Measurements from ENCODE around the gene TAP1. TPM values are rescaled to one million over a fixed set of nuclear protein-coding genes. Genes with fewer than 3 reads are reported as not detected.

Gene TAP1
- total RNA-seq, 4 donors from 2014 or later: 30.5 to 128 (median 55.6) TPM

GRCh38 chr6:32860674-32861073, 7.2 kb upstream of the TAP1 start:
- TF ChIP-seq CTCF (IDR thresholded peaks at IDR 0.05): no peak
- no peak for DNase-seq (ENCODE audit: low spot score)
- ATAC-seq (ENCODE audit: low FRiP score): no peak

DNA sequence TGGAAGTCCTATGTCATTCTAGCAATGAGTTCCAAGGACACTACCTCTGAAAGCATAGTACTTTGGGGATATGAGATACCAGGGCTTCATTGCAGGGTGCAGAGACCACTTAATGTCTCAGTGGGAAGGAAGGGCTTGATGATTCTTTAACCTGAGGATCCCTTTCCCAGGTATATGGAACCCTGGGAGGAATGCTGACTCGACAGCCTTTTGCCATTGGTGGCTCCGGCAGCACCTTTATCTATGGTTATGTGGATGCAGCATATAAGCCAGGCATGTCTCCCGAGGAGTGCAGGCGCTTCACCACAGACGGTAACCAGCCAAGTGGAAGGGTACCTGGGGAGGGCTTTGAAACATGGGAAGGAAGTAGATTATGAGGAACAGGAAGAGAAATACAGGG, 4.7 kb upstream of the TAP1 start:
- DNase-seq (ENCODE audit: low spot score): no peak
- ATAC-seq (ENCODE audit: low FRiP score): no peak
- no peak for TF ChIP-seq CTCF (IDR thresholded peaks at IDR 0.05)

- no peak for ATAC-seq (ENCODE audit: low FRiP score)
- no peak for TF ChIP-seq CTCF (IDR thresholded peaks at IDR 0.05)
These were observed 3.8 kb upstream of the TAP1 start for GRCh38 chr6:32857156-32857891.

DNA sequence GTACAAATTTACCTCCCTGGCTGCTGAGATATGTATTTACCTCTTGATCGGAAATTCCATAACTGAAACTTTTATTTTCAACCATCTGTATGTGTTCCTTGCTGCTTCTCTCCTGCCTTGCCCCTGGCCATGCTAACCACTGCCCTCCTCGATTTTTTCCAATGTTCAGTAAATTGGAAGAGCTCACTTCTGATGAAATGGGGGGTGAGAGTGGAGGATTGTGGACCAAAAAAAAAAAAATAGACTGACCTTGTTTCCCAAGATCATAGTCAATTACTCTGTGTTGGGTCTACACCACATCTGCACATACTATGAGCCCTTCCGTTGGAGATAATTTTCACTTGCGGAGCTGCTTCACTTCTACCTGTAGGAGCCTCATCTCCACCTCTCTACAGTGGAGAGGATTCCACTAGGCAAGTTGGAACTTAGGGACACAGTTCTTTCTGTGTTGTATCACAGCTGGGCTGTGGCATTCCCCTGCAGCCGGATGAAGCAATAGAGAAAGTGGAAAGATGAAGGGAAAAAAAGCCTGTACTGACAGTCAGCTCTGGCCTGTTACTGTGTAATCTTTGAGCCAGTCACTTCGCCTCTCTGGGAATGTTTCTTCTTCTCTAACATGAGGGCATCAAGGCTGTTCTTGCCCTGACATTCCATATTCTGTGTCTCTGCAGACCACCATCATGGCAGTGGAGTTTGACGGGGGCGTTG, 2.1 kb upstream of the TAP1 start:
- DNase-seq (ENCODE audit: low spot score): no peak
- ATAC-seq (ENCODE audit: low FRiP score): no peak
- TF ChIP-seq CTCF (IDR thresholded peaks at IDR 0.05): no peak

More at GRCh38 chr6:32857156-32857891, 3.8 kb upstream of the TAP1 start:
- DNase-seq (ENCODE audit: low spot score): no peak

- peak; percentile 49 for ATAC-seq (ENCODE audit: low FRiP score)
- no peak for DNase-seq (ENCODE audit: low spot score)
These were observed 1.1 kb upstream of the TAP1 start for GRCh38 chr6:32854376-32855178.

More at GRCh38 chr6:32854376-32855178, 1.1 kb upstream of the TAP1 start:
- TF ChIP-seq CTCF (IDR thresholded peaks at IDR 0.05): no peak
